ENCODE data around the gene IFI27.
"Not testable (repeated sequence)": the region's sequence is repeated elsewhere in the genome, so short reads cannot be mapped to it uniquely, and the experiment has no call there.

Gene IFI27

GRCh38 chr14:94110552-94111181, at the start of gene IFI27:
TSS of gene IFI27 (plus strand) at chr14:94110736.
- no peak for DNase-seq
- intact Hi-C loops (cut with DNase I), result no loop called here

GRCh38 chr14:94062344-94062940, 48.1 kb upstream of the IFI27 start:
- intact Hi-C loops (cut with DNase I), result no loop called here

GRCh38 chr14:94066089-94066676, 44.4 kb upstream of the IFI27 start:
- intact Hi-C loops (cut with DNase I), result no loop called here
- DNase-seq, result no peak

More at GRCh38 chr14:94062344-94062940, 48.1 kb upstream of the IFI27 start:
- peak in 1 of 10 donors; percentile 41 for DNase-seq

- intact Hi-C loops (cut with DNase I); DNase-seq: not testable (repeated sequence)
Observed at GRCh38 chr14:94072076-94072475, 38.5 kb upstream of the IFI27 start.

GRCh38 chr14:94074534-94074933, 36.0 kb upstream of the IFI27 start:
- intact Hi-C loops (cut with DNase I), result no loop called here
- DNase-seq, result no peak

GRCh38 chr14:94075008-94075407, 35.5 kb upstream of the IFI27 start:
- intact Hi-C loops (cut with DNase I), result no loop called here
- DNase-seq, result no peak

GRCh38 chr14:94077111-94077821, 33.3 kb upstream of the IFI27 start:
- intact Hi-C loops (cut with DNase I), result no loop called here
- no peak for DNase-seq

GRCh38 chr14:94077823-94078222, 32.7 kb upstream of the IFI27 start:
- intact Hi-C loops (cut with DNase I), result no loop called here
- no peak for DNase-seq

GRCh38 chr14:94079891-94080620, 30.5 kb upstream of the IFI27 start:
- DNase-seq, result no peak
- intact Hi-C loops (cut with DNase I), result loop anchor here (2.0 to 5.0 kb wide), 3 partner anchors 47 to 97 kb away; partner anchors contain the start of gene IFI27L2

GRCh38 chr14:94080621-94081385, 29.7 kb upstream of the IFI27 start, which contains the start of the genes DDX24 and IFI27L1:
TSS of gene DDX24 (minus strand) at chr14:94081202. CDS start at chr14:94079742, 1,460 bp downstream.
TSS of gene IFI27L1 (plus strand) at chr14:94081310. CDS start at chr14:94096938, 15,628 bp downstream.
- intact Hi-C loops (cut with DNase I), result loop anchor here (2.0 to 5.0 kb wide), 3 partner anchors 46 to 96 kb away; partner anchors contain the start of gene IFI27L2
- DNase-seq, result peak; percentile 94 to 100 (median 98)

- intact Hi-C loops (cut with DNase I), result loop anchor here (2.0 to 5.0 kb wide), 3 partner anchors 46 to 96 kb away; partner anchors contain the start of gene IFI27L2
Observed at GRCh38 chr14:94081386-94081820, 29.1 kb upstream of the IFI27 start.

GRCh38 chr14:94087891-94088290, 22.6 kb upstream of the IFI27 start:
- intact Hi-C loops (cut with DNase I), result no loop called here

More at GRCh38 chr14:94081386-94081820, 29.1 kb upstream of the IFI27 start:
- DNase-seq, result no peak

GRCh38 chr14:94088516-94088915, 22.0 kb upstream of the IFI27 start:
- intact Hi-C loops (cut with DNase I), result no loop called here
- no peak for DNase-seq

More at GRCh38 chr14:94087891-94088290, 22.6 kb upstream of the IFI27 start:
- no peak for DNase-seq

GRCh38 chr14:94089479-94089878, 21.1 kb upstream of the IFI27 start:
- no peak for DNase-seq
- intact Hi-C loops (cut with DNase I), result no loop called here

- intact Hi-C loops (cut with DNase I), result no loop called here
- DNase-seq, result no peak
Observed at GRCh38 chr14:94093418-94093817, 17.1 kb upstream of the IFI27 start.

- intact Hi-C loops (cut with DNase I), result no loop called here
- DNase-seq, result no peak
Observed at GRCh38 chr14:94097091-94097490, 13.4 kb upstream of the IFI27 start.

- intact Hi-C loops (cut with DNase I), result no loop called here
- DNase-seq, result no peak
Observed at GRCh38 chr14:94098326-94098992, 12.1 kb upstream of the IFI27 start.

GRCh38 chr14:94099006-94099405, 11.5 kb upstream of the IFI27 start:
- intact Hi-C loops (cut with DNase I), result no loop called here

GRCh38 chr14:94100847-94101246, 9.7 kb upstream of the IFI27 start:
- intact Hi-C loops (cut with DNase I), result no loop called here
- DNase-seq, result no peak

More at GRCh38 chr14:94099006-94099405, 11.5 kb upstream of the IFI27 start:
- no peak for DNase-seq

Data from posterior cingulate gyrus (tissue), 11 donors.